D341Med (cell line): Measurements from ENCODE around the gene WFIKKN2.
"Not testable (repeated sequence)": the region's sequence is repeated elsewhere in the genome, so short reads cannot be mapped to it uniquely, and the experiment has no call there.

ENCODE experiments used
- DNase-seq: peaks from one replicate; pipeline ENCODE4 v3.0.0; 2012; ENCODE audit warnings: low spot score

Gene WFIKKN2

GRCh38 chr17:50855708-50856330, 20.4 kb downstream of the WFIKKN2 start:
- DNase-seq = no peak

GRCh38 chr17:50856431-50856830, 21.0 kb downstream of the WFIKKN2 start:
- DNase-seq = no peak

GRCh38 chr17:50858486-50859225, 23.3 kb downstream of the WFIKKN2 start:
- DNase-seq = no peak

GRCh38 chr17:50859727-50860126, 24.3 kb downstream of the WFIKKN2 start:
- DNase-seq = not testable (repeated sequence)

- no peak for DNase-seq
Measured at GRCh38 chr17:50861334-50861676, 25.9 kb downstream of the WFIKKN2 start.

- DNase-seq = no peak
Measured at GRCh38 chr17:50861822-50862528, 26.6 kb downstream of the WFIKKN2 start.

- DNase-seq = no peak
Measured at GRCh38 chr17:50863221-50863843, 27.9 kb downstream of the WFIKKN2 start.

GRCh38 chr17:50863931-50864330, 28.5 kb downstream of the WFIKKN2 start:
- no peak for DNase-seq

GRCh38 chr17:50864747-50865059, 29.3 kb downstream of the WFIKKN2 start:
- no peak for DNase-seq

- peak; percentile 62 for DNase-seq
Measured at GRCh38 chr17:50865060-50865867, 29.9 kb downstream of the WFIKKN2 start.

- peak; percentile 66 for DNase-seq
Measured at GRCh38 chr17:50865868-50866260, 30.5 kb downstream of the WFIKKN2 start.

GRCh38 chr17:50866261-50866949, 31.0 kb downstream of the WFIKKN2 start, which contains the start of gene TOB1:
Gene TOB1 (minus strand): TSS chr17:50866354. CDS start chr17:50864017, 2,337 bp downstream.
- peak; percentile 100 for DNase-seq

- DNase-seq = peak; percentile 71
Measured at GRCh38 chr17:50866950-50867362, 31.6 kb downstream of the WFIKKN2 start.

GRCh38 chr17:50867363-50868139, 32.2 kb downstream of the WFIKKN2 start:
- DNase-seq = peak; percentile 95

GRCh38 chr17:50868140-50868438, 32.7 kb downstream of the WFIKKN2 start:
- no peak for DNase-seq

- no peak for DNase-seq
Measured at GRCh38 chr17:50868602-50869001, 33.2 kb downstream of the WFIKKN2 start.

- no peak for DNase-seq
Measured at GRCh38 chr17:50871364-50871763, 36.0 kb downstream of the WFIKKN2 start.

- no peak for DNase-seq
Measured at GRCh38 chr17:50871898-50872297, 36.5 kb downstream of the WFIKKN2 start.

- DNase-seq = no peak
Measured at GRCh38 chr17:50872710-50873424, 37.5 kb downstream of the WFIKKN2 start.

- no peak for DNase-seq
Measured at GRCh38 chr17:50875074-50875473, 39.7 kb downstream of the WFIKKN2 start.
